HepG2 (cell line): ENCODE results near the gene VPS13C. TPM values are rescaled to one million over a fixed set of nuclear protein-coding genes. Genes with fewer than 3 reads are reported as not detected.
A peak's percentile ranks its signal among the peaks of the same experiment; 100 is the strongest.

ENCODE experiments used
- ARNT2 ChIP-seq: sonication (generic); formaldehyde crosslinking; IDR thresholded peaks from 2 replicates; pipeline ENCODE4 v1.8.0; 2022; ENCODE audit warnings: mild to moderate bottlenecking, low read depth, missing genetic modification reagents, moderate library complexity
- ARNTL ChIP-seq: sonication (generic); formaldehyde crosslinking; IDR thresholded peaks from 2 replicates; pipeline ENCODE4 v1.4.0; 2020; ENCODE audit warnings: mild to moderate bottlenecking, missing genetic modification reagents
- ELF4 ChIP-seq: sonication (generic); formaldehyde crosslinking; IDR thresholded peaks from 2 replicates; pipeline ENCODE4 v1.5.0; 2020; ENCODE audit warnings: missing genetic modification reagents, mild to moderate bottlenecking, moderate library complexity, borderline replicate concordance
- GABPA ChIP-seq, 2 experiments: IDR thresholded peaks; 2 replicates each; pipeline ENCODE4 v1.6.1; 2011 to 2016; ENCODE audit warnings: low read depth in 2 of 2, low read length in 1 of 2, missing biosample characterization in 1 of 2, missing genetic modification characterization in 1 of 2
- GZF1 ChIP-seq: sonication (generic); formaldehyde crosslinking; IDR thresholded peaks from 2 replicates; pipeline ENCODE4 v1.5.1; 2020; ENCODE audit warnings: mild to moderate bottlenecking, missing genetic modification reagents
- JUN ChIP-seq: sonication (generic); formaldehyde crosslinking; IDR thresholded peaks from 2 replicates; pipeline ENCODE4 v1.4.0; 2020; ENCODE audit warnings: mild to moderate bottlenecking, missing genetic modification reagents
- MIER3 ChIP-seq: IDR thresholded peaks from 2 replicates; pipeline ENCODE4 v1.6.1; 2016; ENCODE audit warnings: missing compliant biosample characterization, borderline replicate concordance
- NFIC ChIP-seq: IDR thresholded peaks from 2 replicates; pipeline ENCODE4 v1.6.1; 2012; ENCODE audit warnings: mild to moderate bottlenecking, low read length, inconsistent platforms
- PTBP1 ChIP-seq: fragments of 200-400 bp; formaldehyde crosslinking; IDR thresholded peaks from 2 replicates; pipeline ENCODE4 v1.6.1; 2018; ENCODE audit warnings: low read length, low read depth; ENCODE audit not compliant: poor library complexity, severe bottlenecking
- RAD21 ChIP-seq: fragments of 450-650 bp; formaldehyde crosslinking; IDR thresholded peaks from 2 replicates; pipeline ENCODE4 v1.5.0; 2020; ENCODE audit warnings: mild to moderate bottlenecking
- SOX13 ChIP-seq, 3 experiments: fragments of 450-650 bp in 1 of 3; sonication (generic) in 1 of 3; formaldehyde crosslinking in 1 of 3; IDR thresholded peaks in 2 of 3; conservative IDR thresholded peaks in 1 of 3; 2 replicates each; pipeline versions ENCODE4 v1.5.0 to v1.6.1; 2016 to 2020; ENCODE audit warnings: antibody characterized with exemption in 1 of 3, mild to moderate bottlenecking in 1 of 3, missing compliant biosample characterization in 1 of 3, missing genetic modification reagents in 1 of 3, moderate library complexity in 1 of 3
- ZFP36 ChIP-seq: fragments of 150-350 bp; IDR thresholded peaks from 2 replicates; pipeline ENCODE4 v1.6.1; 2018; ENCODE audit warnings: borderline replicate concordance, low read length, low read depth; ENCODE audit not compliant: partially characterized antibody
- ZFX ChIP-seq: sonication (generic); formaldehyde crosslinking; IDR thresholded peaks from 2 replicates; pipeline ENCODE4 v1.4.0; 2020; ENCODE audit warnings: mild to moderate bottlenecking, low read depth, missing genetic modification reagents, moderate library complexity
- ZNF335 ChIP-seq: sonication (generic); formaldehyde crosslinking; IDR thresholded peaks from 2 replicates; pipeline ENCODE4 v1.4.0; 2020; ENCODE audit warnings: missing genetic modification reagents
- ZNF652 ChIP-seq: IDR thresholded peaks from 2 replicates; pipeline ENCODE4 v1.6.1; 2016; ENCODE audit warnings: low read depth, borderline replicate concordance
- polyA plus RNA-seq, 8 experiments: library from polyadenylated mRNA; depleted of rRNA in 3 of 8; stranded (reverse) in 7 of 8; unstranded in 1 of 8; fragments of >200 nt; fragmentation: Illumina TruSeq in 4 of 8; extraction: Trizol in 4 of 8; gene quantifications; 2 replicates each; pipeline versions ENCODE4 v1.2.1 to v1.2.3, GENCODE V29; 2011 to 2016; ENCODE audit warnings: low read depth in 4 of 8, missing spikeins in 1 of 8, mixed read lengths in 1 of 8; ENCODE audit not compliant: insufficient read depth in 1 of 8
- total RNA-seq, 5 experiments: library from RNA; depleted of rRNA; stranded (reverse); fragments of >200 nt; fragmentation: Illumina TruSeq; extraction: Trizol; gene quantifications; 2 replicates each; pipeline ENCODE4 v1.2.3, GENCODE V29; 2016; ENCODE audit warnings: low read depth in 1 of 5
- TF ChIP-seq, protein P1 (sequence below): sonication (generic); formaldehyde crosslinking; conservative IDR thresholded peaks from 2 replicates; pipeline ENCODE4 v1.8.0; 2022; ENCODE audit warnings: missing genetic modification reagents
- TF ChIP-seq, protein P2 (sequence below): sonication (generic); formaldehyde crosslinking; IDR thresholded peaks from 2 replicates; pipeline ENCODE4 v1.4.0; 2020; ENCODE audit warnings: low read depth, mild to moderate bottlenecking, missing genetic modification reagents
- TF ChIP-seq, protein P3 (sequence below): sonication (generic); formaldehyde crosslinking; conservative IDR thresholded peaks from 2 replicates; pipeline ENCODE4 v1.4.0; 2020; ENCODE audit warnings: missing genetic modification reagents
- TF ChIP-seq, protein P4 (sequence below): sonication (generic); formaldehyde crosslinking; conservative IDR thresholded peaks from 2 replicates; pipeline ENCODE4 v1.5.0; 2020; ENCODE audit warnings: missing genetic modification reagents
- TF ChIP-seq, protein P5 (sequence below), 2 experiments: fragments of 450-650 bp in 1 of 2; sonication (generic) in 1 of 2; formaldehyde crosslinking; IDR thresholded peaks; 2 replicates each; pipeline versions ENCODE4 v1.5.0 to v1.8.0; 2020 to 2022; ENCODE audit warnings: mild to moderate bottlenecking in 1 of 2, missing genetic modification reagents in 1 of 2

Gene VPS13C
- total and polyA plus RNA-seq, 2 of the 13 experiments (the other 11 are each of a cell fraction or from before 2014, with no cell fraction given): 10.9 to 26.8 TPM

DNA sequence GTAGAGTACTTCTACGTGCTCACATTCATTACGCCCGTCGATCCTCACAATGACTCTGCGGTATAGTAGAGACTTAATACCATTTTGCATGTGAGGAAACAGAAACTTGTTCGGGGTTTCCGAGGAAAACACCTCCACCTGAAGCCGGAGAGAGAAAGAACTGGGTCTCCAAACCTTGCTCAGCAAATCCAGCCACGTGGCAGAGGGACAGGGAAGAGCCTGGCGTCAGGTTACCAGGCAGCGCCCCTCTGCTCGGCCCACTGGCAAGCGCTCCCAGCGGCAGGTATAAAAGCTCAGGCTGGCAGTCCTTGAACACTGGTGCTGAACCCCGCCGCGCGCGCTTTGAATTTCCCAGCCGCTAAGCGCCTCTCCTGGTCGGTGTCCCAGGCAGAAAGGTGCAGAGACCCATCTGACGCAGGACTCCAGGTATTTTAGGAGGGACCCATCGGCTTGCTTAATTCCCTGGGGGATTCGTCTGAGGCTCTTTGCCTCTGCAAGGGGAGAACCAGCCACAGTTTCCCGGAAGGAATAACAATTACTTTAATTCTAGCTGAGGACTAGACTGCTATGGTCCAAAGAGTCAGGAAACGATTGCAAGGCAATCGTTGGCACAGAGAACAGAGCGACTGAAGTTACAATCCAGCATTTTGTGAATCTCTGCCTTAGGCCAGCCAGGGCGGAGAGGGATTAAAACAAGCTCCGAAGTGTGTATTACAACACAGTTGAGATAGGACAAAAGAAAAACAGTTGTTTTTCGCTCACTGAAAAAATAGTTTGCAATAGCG lies 6.6 kb upstream of the VPS13C start, which contains the start of gene C2CD4A (continued):
- TF ChIP-seq ZFP36 (no peak), GZF1 (no peak), ZNF652 (CRISPR knock-in tag) (no peak), ELF4 (CRISPR knock-in tag) (no peak), MIER3 (no peak), GABPA (IDR thresholded peaks at IDR 0.05; ENCODE audit: low read depth, low read length) (no peak), GABPA (CRISPR knock-in tag; IDR thresholded peaks at IDR 0.05; ENCODE audit: low read depth) (0 out of 2 replicates have a peak, but pooled peaks have one; percentile 19), SOX13 (IDR thresholded peaks at IDR 0.05) (no peak), SOX13 (CRISPR knock-in tag; conservative IDR thresholded peaks at IDR 0.05 in 1 of 2, IDR thresholded peaks at IDR 0.05 in 1 of 2) (peak in 1 of 2 experiments; percentile 41; a peak in 1 of 4 replicates), ZNF335 (no peak), ARNT2 (peak; percentile 63; the same call in 1 of the 2 replicates), JUN (CRISPR knock-in tag) (no peak), ARNTL (CRISPR knock-in tag) (peak; percentile 71), PTBP1 (no peak), ZFX (CRISPR knock-in tag) (peak; percentile 58; the same call in 1 of the 2 replicates), RAD21 (CRISPR knock-in tag) (no peak), NFIC (no peak)
- TF ChIP-seq, protein P1, sequence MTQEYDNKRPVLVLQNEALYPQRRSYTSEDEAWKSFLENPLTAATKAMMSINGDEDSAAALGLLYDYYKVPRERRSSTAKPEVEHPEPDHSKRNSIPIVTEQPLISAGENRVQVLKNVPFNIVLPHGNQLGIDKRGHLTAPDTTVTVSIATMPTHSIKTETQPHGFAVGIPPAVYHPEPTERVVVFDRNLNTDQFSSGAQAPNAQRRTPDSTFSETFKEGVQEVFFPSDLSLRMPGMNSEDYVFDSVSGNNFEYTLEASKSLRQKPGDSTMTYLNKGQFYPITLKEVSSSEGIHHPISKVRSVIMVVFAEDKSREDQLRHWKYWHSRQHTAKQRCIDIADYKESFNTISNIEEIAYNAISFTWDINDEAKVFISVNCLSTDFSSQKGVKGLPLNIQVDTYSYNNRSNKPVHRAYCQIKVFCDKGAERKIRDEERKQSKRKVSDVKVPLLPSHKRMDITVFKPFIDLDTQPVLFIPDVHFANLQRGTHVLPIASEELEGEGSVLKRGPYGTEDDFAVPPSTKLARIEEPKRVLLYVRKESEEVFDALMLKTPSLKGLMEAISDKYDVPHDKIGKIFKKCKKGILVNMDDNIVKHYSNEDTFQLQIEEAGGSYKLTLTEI (CRISPR knock-in tag): no peak
- TF ChIP-seq, protein P2, sequence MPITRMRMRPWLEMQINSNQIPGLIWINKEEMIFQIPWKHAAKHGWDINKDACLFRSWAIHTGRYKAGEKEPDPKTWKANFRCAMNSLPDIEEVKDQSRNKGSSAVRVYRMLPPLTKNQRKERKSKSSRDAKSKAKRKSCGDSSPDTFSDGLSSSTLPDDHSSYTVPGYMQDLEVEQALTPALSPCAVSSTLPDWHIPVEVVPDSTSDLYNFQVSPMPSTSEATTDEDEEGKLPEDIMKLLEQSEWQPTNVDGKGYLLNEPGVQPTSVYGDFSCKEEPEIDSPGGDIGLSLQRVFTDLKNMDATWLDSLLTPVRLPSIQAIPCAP (CRISPR knock-in tag): no peak
- TF ChIP-seq, protein P3, sequence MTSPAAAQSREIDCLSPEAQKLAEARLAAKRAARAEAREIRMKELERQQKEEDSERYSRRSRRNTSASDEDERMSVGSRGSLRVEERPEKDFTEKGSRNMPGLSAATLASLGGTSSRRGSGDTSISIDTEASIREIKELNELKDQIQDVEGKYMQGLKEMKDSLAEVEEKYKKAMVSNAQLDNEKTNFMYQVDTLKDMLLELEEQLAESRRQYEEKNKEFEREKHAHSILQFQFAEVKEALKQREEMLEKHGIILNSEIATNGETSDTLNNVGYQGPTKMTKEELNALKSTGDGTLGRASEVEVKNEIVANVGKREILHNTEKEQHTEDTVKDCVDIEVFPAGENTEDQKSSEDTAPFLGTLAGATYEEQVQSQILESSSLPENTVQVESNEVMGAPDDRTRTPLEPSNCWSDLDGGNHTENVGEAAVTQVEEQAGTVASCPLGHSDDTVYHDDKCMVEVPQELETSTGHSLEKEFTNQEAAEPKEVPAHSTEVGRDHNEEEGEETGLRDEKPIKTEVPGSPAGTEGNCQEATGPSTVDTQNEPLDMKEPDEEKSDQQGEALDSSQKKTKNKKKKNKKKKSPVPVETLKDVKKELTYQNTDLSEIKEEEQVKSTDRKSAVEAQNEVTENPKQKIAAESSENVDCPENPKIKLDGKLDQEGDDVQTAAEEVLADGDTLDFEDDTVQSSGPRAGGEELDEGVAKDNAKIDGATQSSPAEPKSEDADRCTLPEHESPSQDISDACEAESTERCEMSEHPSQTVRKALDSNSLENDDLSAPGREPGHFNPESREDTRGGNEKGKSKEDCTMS (CRISPR knock-in tag): no peak
- TF ChIP-seq, protein P4, sequence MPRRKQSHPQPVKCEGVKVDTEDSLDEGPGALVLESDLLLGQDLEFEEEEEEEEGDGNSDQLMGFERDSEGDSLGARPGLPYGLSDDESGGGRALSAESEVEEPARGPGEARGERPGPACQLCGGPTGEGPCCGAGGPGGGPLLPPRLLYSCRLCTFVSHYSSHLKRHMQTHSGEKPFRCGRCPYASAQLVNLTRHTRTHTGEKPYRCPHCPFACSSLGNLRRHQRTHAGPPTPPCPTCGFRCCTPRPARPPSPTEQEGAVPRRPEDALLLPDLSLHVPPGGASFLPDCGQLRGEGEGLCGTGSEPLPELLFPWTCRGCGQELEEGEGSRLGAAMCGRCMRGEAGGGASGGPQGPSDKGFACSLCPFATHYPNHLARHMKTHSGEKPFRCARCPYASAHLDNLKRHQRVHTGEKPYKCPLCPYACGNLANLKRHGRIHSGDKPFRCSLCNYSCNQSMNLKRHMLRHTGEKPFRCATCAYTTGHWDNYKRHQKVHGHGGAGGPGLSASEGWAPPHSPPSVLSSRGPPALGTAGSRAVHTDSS (CRISPR knock-in tag): no peak
- TF ChIP-seq, protein P5, sequence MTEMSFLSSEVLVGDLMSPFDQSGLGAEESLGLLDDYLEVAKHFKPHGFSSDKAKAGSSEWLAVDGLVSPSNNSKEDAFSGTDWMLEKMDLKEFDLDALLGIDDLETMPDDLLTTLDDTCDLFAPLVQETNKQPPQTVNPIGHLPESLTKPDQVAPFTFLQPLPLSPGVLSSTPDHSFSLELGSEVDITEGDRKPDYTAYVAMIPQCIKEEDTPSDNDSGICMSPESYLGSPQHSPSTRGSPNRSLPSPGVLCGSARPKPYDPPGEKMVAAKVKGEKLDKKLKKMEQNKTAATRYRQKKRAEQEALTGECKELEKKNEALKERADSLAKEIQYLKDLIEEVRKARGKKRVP (CRISPR knock-in tag; IDR thresholded peaks at IDR 0.05): peak in 1 of 2 experiments; percentile 52; a peak in 1 of 4 replicates
